DND-41 (cell line): ENCODE data around the gene ARL8B.

Experiments
- ATAC-seq: fragments of 200-7000 bp; cut with Tn5 transposase; 3 replicates; pipeline ENCODE4 v1.9.1; 2021; ENCODE audit warnings: low read depth; ENCODE audit not compliant: insufficient read depth
- DNase-seq: peaks from one replicate; pipeline ENCODE4 v3.0.0-alpha.2; 2020
- H2AFZ ChIP-seq: 2 replicates; pipeline ENCODE4 v1.6.0; 2012; ENCODE audit warnings: low read depth, low read length
- H3K27ac ChIP-seq: 2 replicates; pipeline ENCODE4 v1.5.1; 2012; ENCODE audit warnings: low read length, inconsistent platforms
- H3K27me3 ChIP-seq: fragments of 200-600 bp; sonication (generic); 2 replicates; pipeline ENCODE4 v1.6.0; 2012; ENCODE audit warnings: low read length, mild to moderate bottlenecking, inconsistent platforms; ENCODE audit not compliant: insufficient read depth, poor library complexity
- H3K36me3 ChIP-seq: 2 replicates; pipeline ENCODE4 v1.5.1; 2012; ENCODE audit warnings: low read length, inconsistent platforms; ENCODE audit not compliant: insufficient read depth
- H3K4me1 ChIP-seq: 2 replicates; pipeline ENCODE4 v1.5.1; 2012; ENCODE audit warnings: mild to moderate bottlenecking, low read length; ENCODE audit not compliant: insufficient read depth
- H3K4me2 ChIP-seq: 2 replicates; pipeline ENCODE4 v1.6.0; 2012; ENCODE audit warnings: mild to moderate bottlenecking, moderate library complexity, low read length, inconsistent platforms; ENCODE audit not compliant: insufficient read depth
- H3K4me3 ChIP-seq, 2 experiments: fragments of 200-600 bp in 1 of 2; shearing (Covaris generic) in 1 of 2; 2 replicates each; pipeline ENCODE4 v1.5.1; 2012 to 2016; ENCODE audit warnings: inconsistent platforms in 2 of 2, low read length in 2 of 2, mild to moderate bottlenecking in 2 of 2, low read depth in 1 of 2, moderate library complexity in 1 of 2
- H3K79me2 ChIP-seq: 2 replicates; pipeline ENCODE4 v1.6.0; 2012; ENCODE audit warnings: low read length, inconsistent platforms; ENCODE audit not compliant: insufficient read depth
- H3K9ac ChIP-seq: 2 replicates; pipeline ENCODE4 v1.6.0; 2012; ENCODE audit warnings: low read depth, mild to moderate bottlenecking, inconsistent platforms, low read length, moderate library complexity
- H3K9me3 ChIP-seq: 2 replicates; pipeline ENCODE4 v1.5.1; 2012; ENCODE audit warnings: low read length, moderate library complexity, mild to moderate bottlenecking, inconsistent platforms; ENCODE audit not compliant: insufficient read depth, severe bottlenecking
- H4K20me1 ChIP-seq: 2 replicates; pipeline ENCODE4 v1.6.0; 2012; ENCODE audit warnings: low read length; ENCODE audit not compliant: insufficient read depth
- CTCF ChIP-seq: IDR thresholded peaks from 2 replicates; pipeline ENCODE4 v1.5.1; 2012; ENCODE audit warnings: borderline replicate concordance, low read length, moderate library complexity, mild to moderate bottlenecking; ENCODE audit not compliant: poor library complexity, severe bottlenecking; ENCODE audit errors: extremely low read depth
- EZH2 ChIP-seq: IDR thresholded peaks from 3 replicates; pipeline ENCODE4 v1.6.1; 2012; ENCODE audit warnings: borderline replicate concordance, low read depth, mild to moderate bottlenecking, moderate library complexity, low read length, inconsistent platforms; ENCODE audit not compliant: severe bottlenecking

The ARL8B gene

GRCh38 chr3:5122741-5123706, 932 bp downstream of the ARL8B start:
- Histone ChIP-seq H3K27ac (peak overlapping the region; percentile 84), H2AFZ (peak overlapping the region; percentile 73), H3K4me1 (peaks cover 47% of the 10 kb centered on the region), H3K4me2 (peak overlapping the region; percentile 76), H3K9me3 (no peaks in the 10 kb centered on the region), H3K4me3 (peak overlapping the region; percentile 76 to 100), H3K27me3 (no peaks in the 10 kb centered on the region), H3K36me3 (peaks cover 19% of the 10 kb centered on the region), H4K20me1 (peaks cover 37% of the 10 kb centered on the region), H3K9ac (peak overlapping the region; percentile 89), H3K79me2 (peaks cover 60% of the 10 kb centered on the region)
- ATAC-seq = peak; percentile 5; the same call in 1 of the 3 replicates
- DNase-seq = peak; percentile 21
- TF ChIP-seq EZH2 = no peak
- peak; percentile 6 for TF ChIP-seq CTCF

GRCh38 chr3:5123937-5124336, 1.8 kb downstream of the ARL8B start:
- Histone ChIP-seq H3K9ac (peak overlapping the region; percentile 89), H3K4me2 (peak overlapping the region; percentile 76), H3K27me3 (no peaks in the 10 kb centered on the region), H3K79me2 (peaks cover 69% of the 10 kb centered on the region), H3K4me1 (peaks cover 52% of the 10 kb centered on the region), H4K20me1 (peaks cover 43% of the 10 kb centered on the region), H3K9me3 (no peaks in the 10 kb centered on the region), H3K27ac (no peak overlapping the region), H3K36me3 (peaks cover 21% of the 10 kb centered on the region), H3K4me3 (peak overlapping the region; percentile 76 to 100; a peak in 3 of 4 replicates), H2AFZ (no peak overlapping the region)
- no peak for ATAC-seq
- TF ChIP-seq CTCF (no peak), EZH2 (no peak)
- no peak for DNase-seq

GRCh38 chr3:5126586-5126985, 4.5 kb downstream of the ARL8B start:
- H3K4me2 ChIP-seq = peak overlapping the region; percentile 76; the same call in 1 of the 2 replicates
- peaks cover 61% of the 10 kb centered on the region for H4K20me1 ChIP-seq
- peaks cover 31% of the 10 kb centered on the region for H3K36me3 ChIP-seq
- H3K4me1 ChIP-seq = peaks cover 59% of the 10 kb centered on the region
- H3K9me3 ChIP-seq = no peaks in the 10 kb centered on the region
- DNase-seq (no peak), ATAC-seq (no peak)
- peaks cover 95% of the 10 kb centered on the region for H3K79me2 ChIP-seq
- H3K4me3 ChIP-seq = no peak overlapping the region
- TF ChIP-seq CTCF (no peak), EZH2 (no peak)
- no peak overlapping the region for H3K27ac ChIP-seq
- no peak overlapping the region for H3K9ac ChIP-seq
- H2AFZ ChIP-seq = no peak overlapping the region
- no peaks in the 10 kb centered on the region for H3K27me3 ChIP-seq
